NOMO-1 treated with DMSO at 0.1 percent for 48 hours (cell line): ENCODE measurements around the gene MYO1D.
"Not testable (repeated sequence)": the region's sequence is repeated elsewhere in the genome, so short reads cannot be mapped to it uniquely, and the experiment has no call there.

Experiments
- DNase-seq: peaks from one replicate; lab custom pipeline; 2025; ENCODE audit not compliant: unreplicated experiment; lab: John Stamatoyannopoulos, UW

The MYO1D gene

DNA sequence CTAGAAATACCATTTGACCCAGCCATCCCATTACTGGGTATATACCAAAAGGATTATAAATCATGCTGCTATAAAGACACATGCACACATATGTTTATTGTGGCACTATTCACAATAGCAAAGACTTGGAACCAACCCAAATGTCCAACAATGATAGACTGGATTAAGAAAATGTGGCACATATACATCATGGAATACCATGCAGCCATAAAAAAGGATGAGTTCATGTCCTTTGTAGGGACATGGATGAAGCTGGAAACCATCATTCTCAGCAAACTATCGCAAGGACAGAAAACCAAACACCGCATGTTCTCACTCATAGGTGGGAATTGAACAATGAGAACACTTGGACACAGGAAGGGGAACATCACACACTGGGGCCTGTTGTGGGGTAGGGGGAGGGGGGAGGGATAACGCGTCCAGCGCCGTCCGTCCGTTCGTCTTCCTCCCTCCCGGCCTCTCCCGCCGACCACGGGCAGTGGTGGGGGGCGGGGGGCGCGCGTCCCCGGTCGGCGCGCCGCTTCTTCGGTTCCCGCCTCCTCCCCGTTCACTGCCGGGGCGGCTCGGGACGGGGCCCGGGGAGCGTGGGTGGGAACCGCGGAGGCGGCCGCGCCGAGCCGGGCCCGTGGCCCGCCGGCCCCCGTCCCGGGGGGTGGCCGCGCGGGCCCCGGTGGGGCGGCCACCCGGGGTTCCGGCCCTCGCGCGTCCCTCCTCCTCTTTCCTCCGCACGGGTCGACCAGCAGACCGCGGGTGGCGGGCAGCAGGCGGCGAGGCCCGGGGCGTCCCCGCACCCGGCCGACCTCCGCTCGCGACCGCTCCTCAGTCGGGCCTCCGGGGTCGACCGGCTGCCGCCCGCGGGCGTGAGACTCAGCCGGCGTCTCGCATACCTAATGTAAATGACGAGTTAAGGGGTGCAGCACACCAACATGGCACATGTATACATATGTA, 54.7 kb downstream of the MYO1D start:
- not testable (repeated sequence) for DNase-seq

DNA sequence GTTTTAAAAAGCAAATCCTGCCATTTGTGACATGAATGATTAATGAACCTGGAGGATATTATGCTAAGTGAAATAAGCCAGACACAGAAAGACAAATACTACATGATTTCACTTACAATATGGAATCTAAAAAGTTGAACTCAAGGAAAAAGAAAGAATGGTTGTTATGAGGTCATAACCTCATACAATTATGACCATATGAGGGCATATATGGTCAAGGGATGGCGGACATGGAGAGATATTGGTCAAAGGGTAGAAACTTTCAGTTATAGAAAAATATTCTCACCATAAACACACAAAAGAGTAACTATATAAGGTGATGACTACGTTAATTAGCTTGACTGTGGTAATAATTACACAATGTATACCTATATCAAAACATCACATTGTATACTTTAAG, 56.5 kb downstream of the MYO1D start:
- no peak for DNase-seq

DNA sequence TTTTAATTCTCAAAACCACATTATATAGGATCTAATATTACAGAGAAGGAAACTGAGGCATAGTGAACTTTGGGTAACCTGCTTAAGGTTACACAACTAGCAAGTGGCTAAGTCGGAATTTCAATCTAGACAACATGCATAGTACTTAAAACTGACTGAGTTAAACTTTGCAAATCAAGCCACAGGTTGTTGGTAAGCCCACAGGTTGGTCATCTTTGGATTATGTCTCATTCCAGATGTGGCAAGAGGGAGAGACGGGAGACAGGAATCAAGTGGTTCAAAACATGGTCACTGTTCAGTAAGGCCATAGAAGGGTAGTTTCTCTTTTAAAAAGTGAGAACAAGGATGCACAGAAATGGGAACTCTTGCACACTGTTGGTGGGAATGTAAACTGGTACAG, 57.1 kb downstream of the MYO1D start:
- no peak for DNase-seq

DNA sequence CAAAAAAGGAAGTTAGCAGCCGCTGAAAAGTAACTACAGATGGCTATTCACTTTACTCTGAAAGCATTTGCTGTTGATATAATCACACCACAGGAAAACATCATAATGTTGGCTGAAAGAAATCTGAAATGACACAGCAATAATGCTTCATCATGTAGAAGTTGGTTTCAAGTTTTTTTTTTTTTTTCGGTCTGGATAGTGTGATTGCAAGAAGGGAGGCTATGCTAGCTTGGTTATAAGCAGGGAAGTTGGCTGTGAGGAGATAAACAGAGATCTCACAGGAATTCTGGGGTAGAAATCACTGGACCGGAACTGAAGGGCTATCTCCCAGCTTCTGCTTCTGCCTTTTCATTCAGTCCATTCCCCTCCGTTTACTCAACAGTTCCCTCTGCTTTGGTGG, 57.9 kb downstream of the MYO1D start:
- no peak for DNase-seq

DNA sequence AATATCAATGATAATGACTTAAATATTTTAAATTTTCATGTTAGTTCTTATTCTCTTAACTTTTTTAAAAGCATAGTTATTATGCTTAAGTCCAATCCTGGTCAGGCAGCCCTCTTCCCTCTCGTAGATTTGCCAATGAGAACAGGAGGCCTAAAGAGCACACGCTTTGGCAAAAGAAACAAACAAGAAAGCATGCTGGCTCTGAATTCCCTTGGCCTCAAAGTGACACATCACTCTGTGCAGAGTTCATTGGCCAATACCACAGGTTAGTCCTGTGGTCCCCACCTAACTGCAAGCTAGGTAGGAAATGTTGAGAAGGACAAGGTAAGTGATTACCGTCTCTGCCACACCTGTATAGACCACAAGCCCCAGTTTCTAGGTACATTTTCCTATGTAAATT, 61.5 kb downstream of the MYO1D start:
- DNase-seq: no peak

DNA sequence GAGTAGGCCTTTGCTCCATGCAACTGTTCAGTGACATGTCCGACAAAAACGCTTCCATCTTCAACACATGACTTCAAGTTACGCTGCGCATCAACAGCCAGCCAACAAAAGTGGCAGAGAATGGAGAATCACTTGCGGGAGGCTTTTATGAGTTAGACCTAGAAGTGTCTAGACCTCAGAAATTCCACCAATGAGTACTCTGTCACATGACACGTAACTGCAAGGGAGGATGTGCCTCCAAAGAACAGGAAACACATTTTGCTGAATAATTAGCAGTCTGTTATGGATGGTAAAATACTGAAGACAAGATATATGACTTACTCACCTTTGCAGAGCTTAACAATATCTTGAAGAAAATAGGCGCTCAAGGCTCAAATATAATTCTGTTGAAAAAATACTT, 62.1 kb downstream of the MYO1D start:
- no peak for DNase-seq

DNA sequence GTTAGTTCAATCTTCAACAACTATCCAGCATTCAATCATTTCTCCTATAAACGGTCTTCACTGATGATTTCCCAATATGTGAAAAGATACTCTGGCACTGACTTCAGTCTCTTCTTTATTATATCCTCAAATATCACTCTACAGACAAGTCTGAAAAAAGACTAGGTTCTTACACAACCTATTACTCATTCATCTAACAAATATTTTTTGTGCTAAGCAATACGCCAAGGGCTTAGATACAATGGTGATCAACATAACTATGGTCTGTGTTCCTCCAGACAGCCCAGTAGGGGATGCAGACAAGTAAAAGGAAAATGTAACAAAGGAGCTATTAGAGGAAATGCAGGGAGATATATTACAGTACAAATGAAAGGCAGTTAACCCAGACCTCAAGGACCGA, 63.9 kb downstream of the MYO1D start:
- no peak for DNase-seq

DNA sequence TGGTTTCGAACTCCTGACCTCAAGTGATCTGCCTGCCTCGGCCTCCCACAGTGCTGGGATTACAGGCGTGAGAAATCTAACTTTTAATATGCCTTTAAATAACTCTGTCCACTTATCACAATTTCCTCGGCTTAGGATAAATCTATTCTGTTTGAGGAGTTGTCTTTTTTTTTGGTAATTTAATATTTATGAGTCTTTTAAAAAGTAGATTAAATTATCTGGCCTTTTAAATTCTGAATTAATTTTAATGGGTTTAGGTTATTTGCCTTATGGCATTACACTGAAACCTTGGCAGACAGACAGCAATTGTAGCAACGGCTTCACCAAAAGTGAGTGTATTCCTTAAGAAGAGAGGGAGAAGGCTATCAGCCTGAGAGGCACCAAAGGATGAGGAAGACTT, 66.2 kb downstream of the MYO1D start:
- DNase-seq: no peak

DNA sequence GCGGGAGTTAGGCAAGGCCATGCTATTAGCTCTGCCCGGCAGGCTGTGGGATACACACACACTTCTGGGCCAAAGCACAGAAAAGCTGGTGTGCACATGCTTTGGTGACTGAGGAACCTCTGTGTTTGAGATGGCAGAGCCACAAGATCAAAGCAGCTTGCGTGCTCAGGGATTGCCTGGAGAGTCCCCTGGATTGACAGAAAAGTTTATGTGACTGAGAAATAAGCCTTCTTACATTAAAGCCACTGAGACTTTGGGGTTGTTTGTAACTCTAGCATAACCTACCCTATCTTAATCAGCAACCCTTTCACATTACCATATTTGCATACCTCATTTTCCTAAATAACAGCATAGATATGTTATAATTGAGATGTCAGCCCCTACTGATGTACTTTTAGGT, 69.3 kb downstream of the MYO1D start:
- no peak for DNase-seq

DNA sequence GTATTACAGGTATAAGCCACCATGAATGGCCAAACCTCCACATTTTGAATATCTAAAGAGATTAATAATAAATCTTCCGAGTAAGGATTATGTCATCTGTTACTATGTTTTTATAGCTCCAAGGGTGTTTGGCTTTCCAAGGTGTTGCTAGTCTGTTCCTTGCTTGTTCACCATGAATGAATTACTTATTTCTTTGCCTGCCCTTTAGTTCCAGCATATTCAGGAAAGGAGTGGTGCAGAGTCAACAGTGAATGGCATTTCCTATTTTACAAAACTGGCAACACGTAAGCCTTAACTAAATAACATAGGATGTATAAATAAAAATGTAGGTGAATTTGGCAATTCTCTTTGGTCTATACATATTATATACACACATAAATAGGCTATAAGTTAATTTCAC, 70.3 kb downstream of the MYO1D start:
- DNase-seq: no peak

DNA sequence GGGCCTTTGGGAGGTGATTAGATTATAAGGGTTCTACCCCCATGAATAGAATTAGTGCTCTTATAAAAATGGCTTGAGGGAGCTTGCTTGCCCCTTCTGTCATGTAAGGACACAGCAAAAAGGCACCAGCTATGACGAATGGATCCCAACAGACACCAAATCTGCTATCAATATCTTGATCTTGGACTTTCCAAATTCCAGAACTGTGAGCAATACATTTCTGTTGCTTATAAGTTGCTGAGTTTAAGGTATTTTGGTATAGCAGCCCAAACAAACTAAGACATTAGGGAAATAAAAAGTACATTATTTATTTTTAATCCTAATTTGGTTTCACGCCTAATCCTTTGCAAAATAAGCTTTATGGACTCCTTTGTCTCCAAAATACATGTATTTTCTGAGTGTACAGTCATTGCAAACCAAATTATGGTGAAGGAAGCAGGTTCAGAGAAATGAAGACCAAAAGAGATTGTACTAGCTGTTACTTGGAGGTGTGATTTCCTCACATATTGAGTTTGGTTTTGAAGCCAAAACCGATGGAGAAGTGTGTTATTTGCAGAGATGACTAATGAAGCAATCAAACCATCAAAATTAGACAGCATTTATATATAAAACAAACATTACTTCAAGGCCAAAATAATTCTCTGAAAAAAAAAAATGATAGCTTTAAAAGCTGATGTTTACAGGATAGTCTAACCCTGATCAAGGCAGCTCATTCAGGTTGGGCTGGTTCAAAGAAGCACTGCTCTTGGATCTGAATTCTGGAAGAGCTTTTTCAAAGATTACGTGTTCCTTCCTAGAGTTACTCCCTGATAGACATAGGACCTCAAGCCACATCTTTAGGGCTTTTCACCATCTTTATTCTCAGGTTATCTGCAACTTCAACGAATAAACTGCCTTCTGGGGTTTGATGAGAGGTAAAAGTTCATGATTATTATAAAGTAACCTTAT, 71.6 kb downstream of the MYO1D start:
- DNase-seq: no peak

DNA sequence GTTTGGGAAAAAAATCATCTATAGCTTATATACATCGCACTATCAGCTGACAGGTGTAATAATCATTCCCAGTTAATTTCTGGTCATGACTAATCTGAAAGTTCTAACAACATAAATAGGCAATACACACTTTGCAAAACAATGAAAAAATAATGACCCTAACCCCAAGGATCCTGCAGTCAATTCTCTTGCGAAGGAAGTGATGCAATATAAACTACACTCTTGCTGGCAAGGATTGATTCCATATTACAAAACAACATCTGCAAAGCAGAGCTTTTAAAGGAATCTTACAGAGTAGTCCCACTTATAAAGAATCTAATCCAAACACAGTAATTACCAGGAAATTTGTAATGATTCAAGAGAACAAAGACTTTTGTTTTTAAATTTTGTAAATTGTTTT, 73.4 kb downstream of the MYO1D start:
- DNase-seq: no peak

DNA sequence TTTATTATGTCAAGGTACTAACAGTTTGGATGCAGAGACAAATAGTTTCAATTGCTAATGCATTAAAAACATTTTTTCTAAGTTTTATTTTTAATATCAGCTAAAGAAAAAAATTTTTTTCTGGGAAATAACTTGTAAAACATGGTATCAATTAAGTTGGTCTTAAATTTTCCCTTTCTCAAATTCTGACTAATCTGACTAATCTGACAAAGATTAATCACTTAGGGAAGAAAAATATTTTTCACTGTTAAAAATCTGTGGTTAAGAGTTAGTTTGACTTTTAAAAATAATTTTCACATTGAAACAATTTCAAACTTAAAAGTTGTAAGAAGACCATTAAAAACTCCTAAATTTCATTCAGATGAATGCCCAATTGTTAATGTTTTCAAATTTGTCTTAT, 74.6 kb downstream of the MYO1D start:
- no peak for DNase-seq

DNA sequence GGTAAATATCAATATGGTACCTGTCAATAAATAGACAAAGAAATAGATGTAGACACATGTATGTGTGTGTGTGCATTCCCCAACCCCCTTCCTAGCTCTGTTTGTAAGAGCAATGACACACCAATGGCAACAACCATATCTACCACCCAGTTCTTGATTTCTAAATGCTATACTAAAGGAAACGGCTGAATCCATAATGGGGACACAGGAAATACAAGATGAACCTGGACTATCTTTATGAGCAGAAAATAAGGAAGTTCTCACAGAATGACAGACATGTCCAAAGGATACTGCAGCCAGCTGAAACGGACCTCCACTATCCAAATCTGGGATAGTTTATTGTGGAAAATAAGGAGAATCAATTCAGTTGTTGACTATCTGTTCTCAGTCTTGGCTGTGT, 75.3 kb downstream of the MYO1D start:
- no peak for DNase-seq

DNA sequence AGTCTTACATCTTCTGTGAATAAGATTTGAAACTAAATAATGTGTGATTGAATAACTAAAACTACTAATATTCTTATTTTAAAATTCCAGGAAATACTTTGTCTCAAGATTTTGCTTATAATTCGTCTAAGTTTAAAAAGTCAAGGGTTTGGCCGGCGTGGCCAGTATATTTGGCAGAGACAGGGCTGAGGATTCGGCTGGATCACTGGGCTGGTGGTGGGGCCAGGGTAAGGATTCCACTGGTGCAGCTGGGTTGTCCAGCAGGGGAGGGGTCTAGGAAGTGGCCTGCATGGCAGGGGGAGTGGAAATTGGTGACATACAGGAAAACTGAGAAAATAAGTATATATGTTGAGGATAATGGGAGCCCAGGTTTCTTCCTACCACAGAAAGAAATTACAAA, 75.7 kb downstream of the MYO1D start:
- DNase-seq: no peak

DNA sequence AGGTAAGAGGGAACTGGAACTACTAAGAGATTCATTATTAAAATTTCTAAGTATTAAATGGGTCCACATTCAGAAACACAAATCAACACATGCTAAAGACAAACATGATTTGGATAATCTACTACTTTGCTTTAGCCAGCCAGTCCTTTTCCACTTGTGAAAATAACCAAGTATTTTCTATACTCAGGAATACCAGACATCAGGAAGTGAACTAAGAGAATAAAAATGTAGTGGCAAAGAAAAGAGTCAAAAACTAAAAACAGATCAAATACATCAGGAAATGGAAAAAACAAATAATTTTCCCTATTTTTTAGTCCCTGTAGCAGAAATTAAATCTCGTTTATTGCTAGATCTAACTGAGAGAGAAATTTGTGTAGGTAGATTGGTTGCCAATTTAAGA, 78.0 kb downstream of the MYO1D start:
- DNase-seq: no peak

DNA sequence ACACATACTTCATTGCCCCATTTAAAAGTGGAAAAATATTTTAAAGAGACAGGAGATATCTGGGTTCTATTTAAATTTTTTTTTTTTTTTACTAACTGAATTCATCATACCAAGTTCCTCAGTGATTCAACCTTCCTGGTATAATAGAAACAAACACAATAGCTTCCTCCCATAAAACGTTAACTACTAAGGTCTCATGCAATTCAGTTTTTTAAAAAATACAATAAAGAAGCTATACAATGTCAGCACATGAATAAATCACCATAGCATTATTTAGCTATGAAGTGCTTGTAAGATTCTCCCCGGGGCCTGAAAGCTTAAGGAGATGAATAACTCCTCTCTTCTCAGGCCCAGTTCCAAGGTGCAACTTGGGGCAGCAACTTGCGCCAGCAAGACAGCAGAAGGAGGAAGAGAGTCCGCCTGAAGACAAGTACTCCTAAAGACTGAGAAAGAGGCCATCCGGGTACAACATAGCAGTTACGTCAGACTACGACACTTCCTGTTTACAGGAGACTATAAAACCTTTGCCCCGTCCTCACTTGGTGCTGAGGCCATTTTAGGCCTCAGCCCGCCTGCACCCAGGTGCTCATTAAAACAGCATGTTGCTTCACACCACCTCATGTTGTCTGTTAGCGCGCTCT, 81.5 kb downstream of the MYO1D start:
- no peak for DNase-seq

DNA sequence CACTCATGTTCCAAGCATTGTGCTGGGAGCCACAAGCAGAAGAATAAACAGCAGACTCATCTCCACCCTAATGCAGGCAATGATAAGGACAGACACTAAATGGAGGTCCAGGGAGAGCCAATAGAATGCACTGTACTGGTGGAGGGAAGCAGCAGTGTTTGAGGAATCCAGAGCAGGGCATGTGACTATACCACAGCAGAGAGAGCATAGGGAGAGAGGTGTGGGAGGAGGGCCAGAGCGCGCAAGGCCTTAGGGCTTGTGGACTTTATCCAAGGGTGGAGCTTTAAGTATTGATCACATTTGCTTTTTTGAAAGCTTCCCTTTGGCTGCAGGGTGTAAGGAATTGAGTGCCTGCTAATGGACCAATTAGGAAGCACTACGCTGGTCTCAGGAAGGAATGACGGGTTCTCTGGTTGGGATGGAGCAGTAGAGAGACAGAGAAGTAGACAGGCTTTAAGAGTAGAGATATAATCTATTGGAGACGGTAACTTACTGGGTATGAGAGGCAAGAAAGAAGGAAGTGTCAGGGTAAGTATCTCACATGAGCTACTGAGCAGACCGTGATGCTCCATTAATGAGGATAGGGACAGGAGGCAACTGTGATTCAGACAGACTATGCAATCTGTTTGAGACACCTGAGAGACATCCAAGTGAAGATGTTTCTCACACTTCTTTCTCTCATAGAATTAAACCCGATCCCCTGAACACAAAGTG, 82.2 kb downstream of the MYO1D start:
- no peak for DNase-seq

DNA sequence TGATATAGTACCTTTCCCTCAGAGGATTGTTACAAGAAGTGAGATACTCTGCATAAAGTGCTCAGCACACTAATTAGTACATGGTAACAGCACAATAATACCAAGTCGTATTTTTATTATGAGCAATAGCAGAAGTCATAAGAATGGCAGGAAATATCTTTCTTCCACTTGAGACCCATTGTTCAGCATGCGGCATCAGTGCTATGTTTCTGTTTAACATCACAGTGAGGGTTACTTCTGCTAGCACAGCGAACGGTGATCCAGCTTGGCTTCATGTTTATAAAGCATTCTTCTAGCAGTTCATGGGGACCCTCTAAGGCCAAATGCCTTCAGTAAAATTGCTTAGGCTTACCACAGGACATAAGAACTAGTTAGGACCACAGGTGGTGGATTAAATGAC, 83.1 kb downstream of the MYO1D start:
- no peak for DNase-seq

DNA sequence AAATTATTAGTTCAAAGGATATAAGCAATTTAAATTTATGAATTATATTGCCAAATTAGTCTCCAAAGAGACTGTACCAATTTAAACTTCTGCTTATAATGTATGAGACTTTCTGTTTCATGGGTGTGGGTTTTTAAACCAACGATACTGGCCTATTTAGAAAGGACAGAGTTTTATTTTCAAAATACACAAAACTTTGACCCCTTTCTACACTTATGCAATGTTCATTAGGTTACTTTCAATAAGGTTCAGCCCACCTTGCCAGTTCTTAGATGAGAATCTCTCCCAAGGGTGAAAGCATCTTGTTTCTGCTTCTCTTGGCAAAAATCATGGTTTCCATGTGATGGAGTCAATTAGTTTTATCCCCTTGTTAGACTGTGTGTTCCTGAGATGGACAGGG, 84.7 kb downstream of the MYO1D start:
- no peak for DNase-seq

DNA sequence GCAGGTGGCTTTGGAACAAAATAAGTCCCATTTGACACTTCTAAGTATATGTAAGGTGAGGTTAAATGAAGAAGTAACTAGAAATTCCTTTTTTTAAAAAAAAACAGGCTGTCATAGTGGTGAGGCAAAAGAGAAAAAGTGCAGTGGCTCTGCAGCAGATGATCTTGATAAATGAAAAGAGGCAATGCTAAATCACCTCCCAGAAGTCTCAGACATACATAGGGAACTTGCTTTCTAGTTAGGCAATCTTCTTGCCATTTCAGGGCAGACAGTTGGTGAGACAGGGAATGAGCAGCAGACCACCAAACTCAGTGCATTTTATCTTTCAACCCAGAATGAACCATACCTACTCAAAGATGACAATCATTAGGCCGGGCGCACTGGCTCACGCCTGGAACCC, 90.8 kb downstream of the MYO1D start:
- DNase-seq: no peak
